Transverse colon (tissue), 4 donors: ENCODE measurements around the gene IQSEC3.

Experiments used
- EP300 ChIP-seq: sonication (generic); formaldehyde crosslinking; IDR thresholded peaks from one replicate; pipeline ENCODE4 v1.6.1; 2017; ENCODE audit warnings: antibody characterized with exemption, low read depth
- POLR2AphosphoS5 ChIP-seq, 3 donors: sonication (generic); formaldehyde crosslinking; IDR thresholded peaks; one replicate each; pipeline ENCODE4 v1.6.1; 2016; ENCODE audit warnings: antibody characterized with exemption in 3 of 3
- TF ChIP-seq, protein P1 (sequence below), 5 experiments: fragments of 200-600 bp in 3 of 5; fragments of 450-650 bp in 2 of 5; sonication (generic) in 3 of 5; IDR thresholded peaks; 1 replicate in 2 of 5; 2 replicates in 3 of 5; pipeline ENCODE4 v1.5.1; 2016 to 2017; ENCODE audit warnings: antibody characterized with exemption in 5 of 5, inconsistent platforms in 3 of 5, mild to moderate bottlenecking in 2 of 5, moderate library complexity in 1 of 5

DNA sequence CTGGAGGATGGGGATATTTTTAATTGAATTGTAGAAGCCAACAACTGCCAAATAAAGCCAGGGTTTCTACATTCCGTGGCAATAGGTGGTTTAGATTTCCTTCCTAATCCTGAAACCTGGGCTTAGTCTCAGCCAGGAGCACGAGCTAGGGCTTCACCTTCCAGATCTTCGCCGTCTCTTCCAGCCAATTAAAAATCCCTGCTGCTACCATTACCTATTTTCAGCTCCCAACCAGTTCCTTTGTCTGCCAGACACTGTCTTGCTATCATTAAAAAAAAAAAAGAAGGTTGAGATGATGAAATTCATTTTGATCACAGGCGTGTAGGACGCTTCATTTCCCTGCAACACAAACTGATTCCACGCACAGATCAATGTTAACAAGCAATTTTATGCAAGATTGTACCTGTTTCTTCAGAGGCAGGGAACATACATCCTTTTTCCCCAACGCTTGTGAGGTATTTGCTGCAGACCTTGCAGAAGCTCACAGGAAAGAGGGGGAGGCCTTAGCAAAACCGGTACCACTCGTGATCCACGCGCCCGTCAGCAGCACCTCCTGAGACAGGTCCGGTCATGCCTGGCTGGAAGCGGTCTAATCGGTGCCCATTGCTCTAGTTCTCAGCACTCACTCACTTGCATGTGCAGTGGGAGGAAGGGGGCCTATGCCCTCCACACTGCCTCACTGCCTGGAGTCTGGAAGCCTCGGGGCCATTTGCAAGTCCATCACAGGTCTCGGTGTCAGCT lies 82.3 kb downstream of the IQSEC3 start:
- TF ChIP-seq, protein P1, sequence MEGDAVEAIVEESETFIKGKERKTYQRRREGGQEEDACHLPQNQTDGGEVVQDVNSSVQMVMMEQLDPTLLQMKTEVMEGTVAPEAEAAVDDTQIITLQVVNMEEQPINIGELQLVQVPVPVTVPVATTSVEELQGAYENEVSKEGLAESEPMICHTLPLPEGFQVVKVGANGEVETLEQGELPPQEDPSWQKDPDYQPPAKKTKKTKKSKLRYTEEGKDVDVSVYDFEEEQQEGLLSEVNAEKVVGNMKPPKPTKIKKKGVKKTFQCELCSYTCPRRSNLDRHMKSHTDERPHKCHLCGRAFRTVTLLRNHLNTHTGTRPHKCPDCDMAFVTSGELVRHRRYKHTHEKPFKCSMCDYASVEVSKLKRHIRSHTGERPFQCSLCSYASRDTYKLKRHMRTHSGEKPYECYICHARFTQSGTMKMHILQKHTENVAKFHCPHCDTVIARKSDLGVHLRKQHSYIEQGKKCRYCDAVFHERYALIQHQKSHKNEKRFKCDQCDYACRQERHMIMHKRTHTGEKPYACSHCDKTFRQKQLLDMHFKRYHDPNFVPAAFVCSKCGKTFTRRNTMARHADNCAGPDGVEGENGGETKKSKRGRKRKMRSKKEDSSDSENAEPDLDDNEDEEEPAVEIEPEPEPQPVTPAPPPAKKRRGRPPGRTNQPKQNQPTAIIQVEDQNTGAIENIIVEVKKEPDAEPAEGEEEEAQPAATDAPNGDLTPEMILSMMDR (IDR thresholded peaks at IDR 0.05): no peak
- TF ChIP-seq EP300 (no peak), POLR2AphosphoS5 (IDR thresholded peaks at IDR 0.05) (no peak)
